ENCODE results near the gene CRACDL. TPM values are rescaled to one million over a fixed set of nuclear protein-coding genes. Genes with fewer than 3 reads are reported as not detected.
"Not testable (repeated sequence)": the region's sequence is repeated elsewhere in the genome, so short reads cannot be mapped to it uniquely, and the experiment has no call there.

The CRACDL gene
- total and polyA plus RNA-seq, 5 experiments from 2014 or later = 0.12 to 2.0 (median 0.81) TPM

GRCh38 chr2:98909317-98910211 is 26.5 kb downstream of the CRACDL start:
- POLR2A ChIA-PET = no interaction called here
- DNase-seq (no peak), ATAC-seq (no peak)
- peak overlapping the region in 4 of 10 donors; percentile 9 to 60 (median 32) for H3K27ac Mint-ChIP-seq
- peaks cover 25 to 57% (median 49%) of the 10 kb centered on the region in 4 donors for H3K4me1 Mint-ChIP-seq
- H3K36me3 Mint-ChIP-seq = no peaks in the 10 kb centered on the region
- H3K27me3 Mint-ChIP-seq = peaks cover 0 to 22% (median 7%) of the 10 kb centered on the region in 5 donors
- H3K4me3 Mint-ChIP-seq = peak overlapping the region; percentile 6 to 64 (median 50)
- no peaks in the 10 kb centered on the region for H3K9me3 Mint-ChIP-seq

DNA sequence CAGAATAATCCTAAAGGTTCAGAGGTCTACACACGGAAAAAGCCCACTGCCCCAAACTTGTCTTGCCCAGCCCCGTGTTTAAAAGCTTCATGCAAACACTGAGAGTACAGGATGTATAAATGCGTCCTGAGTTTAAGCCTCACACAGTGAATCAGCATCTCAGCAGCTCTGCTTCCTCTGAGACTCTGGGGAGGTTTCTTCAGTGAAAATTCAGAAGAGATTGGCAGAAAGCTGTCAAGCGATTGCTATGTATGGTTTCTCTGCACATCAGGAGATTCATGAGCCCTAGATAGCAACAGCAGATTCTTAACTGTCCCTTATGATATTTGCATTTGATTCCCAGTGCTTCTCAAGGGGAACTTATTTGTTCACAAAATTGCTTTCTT is 27.1 kb downstream of the CRACDL start:
- peak in 3 of 10 donors; percentile 20 to 34 (median 32) for DNase-seq
- peak; percentile 39 to 47 for ATAC-seq
- Mint-ChIP-seq H3K4me3 (peak overlapping the region in 8 of 10 donors; percentile 6 to 64 (median 32)), H3K36me3 (no peaks in the 10 kb centered on the region), H3K9me3 (no peaks in the 10 kb centered on the region), H3K27me3 (peaks cover 0 to 20% (median 7%) of the 10 kb centered on the region in 5 donors), H3K27ac (peak overlapping the region in 2 of 10 donors; percentile 50 to 80), H3K4me1 (peaks cover 25 to 56% (median 49%) of the 10 kb centered on the region in 4 donors)
- POLR2A ChIA-PET = no interaction called here

- H3K4me3 Mint-ChIP-seq = peak overlapping the region in 3 of 10 donors; percentile 23 to 62 (median 33)
- ATAC-seq (no peak), DNase-seq (no peak)
- H3K4me1 Mint-ChIP-seq = peaks cover 25 to 49% (median 45%) of the 10 kb centered on the region in 4 donors
- H3K27ac Mint-ChIP-seq = peak overlapping the region in 1 of 10 donors; percentile 80
- POLR2A ChIA-PET = no interaction called here
- no peaks in the 10 kb centered on the region for H3K36me3 Mint-ChIP-seq
- H3K9me3 Mint-ChIP-seq = no peaks in the 10 kb centered on the region
- H3K27me3 Mint-ChIP-seq = peaks cover 0 to 16% (median 4%) of the 10 kb centered on the region in 5 donors
Observed at GRCh38 chr2:98907966-98908905, 27.8 kb downstream of the CRACDL start.

- Mint-ChIP-seq H3K27me3 (peaks cover 0 to 9% (median 4%) of the 10 kb centered on the region in 5 donors), H3K4me3 (no peak overlapping the region), H3K27ac (no peak overlapping the region), H3K4me1 (peaks cover 19 to 40% (median 36%) of the 10 kb centered on the region in 4 donors), H3K36me3 (no peaks in the 10 kb centered on the region), H3K9me3 (no peaks in the 10 kb centered on the region)
- POLR2A ChIA-PET = no interaction called here
- ATAC-seq (no peak), DNase-seq (no peak)
Observed at GRCh38 chr2:98907385-98907784, 28.6 kb downstream of the CRACDL start.

- Mint-ChIP-seq H3K4me1 (peaks cover 6 to 12% (median 8%) of the 10 kb centered on the region in 4 donors), H3K27ac (no peak overlapping the region), H3K9me3 (no peaks in the 10 kb centered on the region), H3K36me3 (no peaks in the 10 kb centered on the region), H3K27me3 (peaks cover 0 to 9% (median 4%) of the 10 kb centered on the region in 5 donors), H3K4me3 (no peak overlapping the region)
- DNase-seq (no peak), ATAC-seq (no peak)
- POLR2A ChIA-PET = no interaction called here
Observed at GRCh38 chr2:98903767-98904485, 32.1 kb downstream of the CRACDL start.

- peaks cover 0 to 6% (median 2%) of the 10 kb centered on the region in 4 donors for H3K4me1 Mint-ChIP-seq
- H3K27ac Mint-ChIP-seq = no peak overlapping the region
- POLR2A ChIA-PET = no interaction called here
- peaks cover 0 to 9% (median 4%) of the 10 kb centered on the region in 5 donors for H3K27me3 Mint-ChIP-seq
- no peak overlapping the region for H3K4me3 Mint-ChIP-seq
- no peaks in the 10 kb centered on the region for H3K9me3 Mint-ChIP-seq
- ATAC-seq = no peak
- H3K36me3 Mint-ChIP-seq = no peaks in the 10 kb centered on the region
- no peak for DNase-seq
Observed at GRCh38 chr2:98903064-98903355, 33.0 kb downstream of the CRACDL start.

- H3K4me3 Mint-ChIP-seq = no peak overlapping the region
- H3K4me1 Mint-ChIP-seq = peaks cover 0 to 5% (median 2%) of the 10 kb centered on the region in 4 donors
- DNase-seq (no peak), ATAC-seq (no peak)
- H3K27ac Mint-ChIP-seq = no peak overlapping the region
- H3K27me3 Mint-ChIP-seq = peaks cover 0 to 4% (median under 1%) of the 10 kb centered on the region in 5 donors
- no peaks in the 10 kb centered on the region for H3K9me3 Mint-ChIP-seq
- H3K36me3 Mint-ChIP-seq = no peaks in the 10 kb centered on the region
- POLR2A ChIA-PET = no interaction called here
Observed at GRCh38 chr2:98902209-98903063, 33.6 kb downstream of the CRACDL start.

- H3K27me3 Mint-ChIP-seq = peaks cover 0 to 4% (median 0%) of the 10 kb centered on the region in 5 donors
- H3K27ac Mint-ChIP-seq = no peak overlapping the region
- H3K4me3 Mint-ChIP-seq = no peak overlapping the region
- DNase-seq (no peak), ATAC-seq (no peak)
- H3K4me1 Mint-ChIP-seq = peaks cover 0 to 5% (median 1%) of the 10 kb centered on the region in 4 donors
- H3K9me3 Mint-ChIP-seq = no peaks in the 10 kb centered on the region
- POLR2A ChIA-PET = no interaction called here
- no peaks in the 10 kb centered on the region for H3K36me3 Mint-ChIP-seq
Observed at GRCh38 chr2:98901702-98902101, 34.3 kb downstream of the CRACDL start.

DNA sequence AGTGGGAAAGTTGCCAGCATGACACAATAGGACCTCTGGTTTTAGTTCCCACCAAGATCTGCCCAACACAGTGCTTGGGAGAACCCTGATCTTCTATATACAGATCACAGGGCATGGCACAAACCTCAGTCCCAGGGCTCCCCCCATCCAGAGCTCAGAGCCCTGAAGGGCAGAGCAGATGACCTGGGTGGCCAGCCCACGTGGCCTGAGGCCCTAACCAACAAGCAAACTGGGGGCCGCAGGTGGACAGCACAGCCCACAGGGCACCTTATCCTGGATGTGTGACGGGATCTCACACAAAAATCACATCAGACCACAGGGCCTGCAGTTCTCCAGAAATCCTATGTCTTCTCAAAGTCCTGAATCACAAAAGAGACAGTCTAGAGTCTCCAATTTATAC is 34.7 kb downstream of the CRACDL start:
- ATAC-seq (no peak), DNase-seq (no peak)
- no peaks in the 10 kb centered on the region for H3K9me3 Mint-ChIP-seq
- POLR2A ChIA-PET = no interaction called here
- H3K36me3 Mint-ChIP-seq = no peaks in the 10 kb centered on the region
- H3K4me1 Mint-ChIP-seq = peaks cover 0 to 5% (median 1%) of the 10 kb centered on the region in 4 donors
- H3K27me3 Mint-ChIP-seq = peaks cover 0 to 4% (median 0%) of the 10 kb centered on the region in 5 donors
- no peak overlapping the region for H3K4me3 Mint-ChIP-seq
- no peak overlapping the region for H3K27ac Mint-ChIP-seq

- POLR2A ChIA-PET = no interaction called here
- H3K27me3 Mint-ChIP-seq = peaks cover 0 to 4% (median 0%) of the 10 kb centered on the region in 5 donors
- ATAC-seq = no peak
- H3K4me1 Mint-ChIP-seq = peaks cover 0 to 5% (median 1%) of the 10 kb centered on the region in 4 donors
- H3K36me3 Mint-ChIP-seq = no peaks in the 10 kb centered on the region
- no peak overlapping the region for H3K4me3 Mint-ChIP-seq
- no peak overlapping the region for H3K27ac Mint-ChIP-seq
- no peaks in the 10 kb centered on the region for H3K9me3 Mint-ChIP-seq
- no peak for DNase-seq
Observed at GRCh38 chr2:98900721-98901120, 35.3 kb downstream of the CRACDL start.

DNA sequence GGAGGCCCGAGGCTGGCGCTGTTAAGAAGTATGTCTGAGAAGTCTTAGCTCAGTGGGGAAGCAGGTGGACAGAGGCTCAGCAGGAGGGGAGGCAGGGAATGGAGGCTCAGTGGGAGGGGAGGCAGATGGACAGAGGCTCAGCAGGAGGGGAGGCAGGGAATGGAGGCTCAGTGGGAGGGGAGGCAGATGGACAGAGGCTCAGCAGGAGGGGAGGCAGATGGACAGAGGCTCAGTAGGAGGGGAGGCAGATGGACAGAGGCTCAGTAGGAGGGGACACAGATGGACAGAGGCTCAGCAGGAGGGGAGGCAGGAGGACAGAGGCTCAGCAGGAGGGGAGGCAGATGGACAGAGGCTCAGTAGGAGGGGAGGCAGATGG is 36.3 kb downstream of the CRACDL start:
- H3K27me3 Mint-ChIP-seq, ATAC-seq, H3K9me3 Mint-ChIP-seq, H3K4me3 Mint-ChIP-seq, H3K4me1 Mint-ChIP-seq, DNase-seq, H3K36me3 Mint-ChIP-seq, POLR2A ChIA-PET: not testable (repeated sequence)
- H3K27ac Mint-ChIP-seq = peak overlapping the region in 2 of 10 donors; percentile 38 to 79

Measured in naive thymus-derived CD8-positive, alpha-beta T cell (primary cell).